DLD1 (cell line): Measurements from ENCODE around the gene HOTAIR.

Experiments
- in situ Hi-C: cut with HindIII; loops from 2 replicates; pipeline ENCODE4 v1.10.0; 2017; ENCODE audit warnings: low sequenced_read_pairs

The HOTAIR gene

GRCh38 chr12:53951577-53952334 is 23.0 kb downstream of the HOTAIR start:
- in situ Hi-C loops, result no loop called here

GRCh38 chr12:53950789-53951576 is 23.8 kb downstream of the HOTAIR start:
- in situ Hi-C loops, result no loop called here

GRCh38 chr12:53950437-53950773 is 24.3 kb downstream of the HOTAIR start:
- in situ Hi-C loops, result no loop called here

- in situ Hi-C loops, result no loop called here
Observed at GRCh38 chr12:53949631-53950436, 24.9 kb downstream of the HOTAIR start.

- in situ Hi-C loops, result no loop called here
Observed at GRCh38 chr12:53948650-53949593, 25.8 kb downstream of the HOTAIR start.

- in situ Hi-C loops, result no loop called here
Observed at GRCh38 chr12:53947743-53948142, 27.0 kb downstream of the HOTAIR start.

- in situ Hi-C loops, result no loop called here
Observed at GRCh38 chr12:53944907-53945847, 29.6 kb downstream of the HOTAIR start.

GRCh38 chr12:53944209-53944608 is 30.5 kb downstream of the HOTAIR start:
- in situ Hi-C loops, result no loop called here

GRCh38 chr12:53942467-53942997 is 32.2 kb downstream of the HOTAIR start:
- in situ Hi-C loops, result no loop called here

GRCh38 chr12:53941750-53942149 is 33.0 kb downstream of the HOTAIR start:
- in situ Hi-C loops, result no loop called here

- in situ Hi-C loops, result no loop called here
Observed at GRCh38 chr12:53941187-53941586, 33.6 kb downstream of the HOTAIR start.

GRCh38 chr12:53940443-53941014 is 34.2 kb downstream of the HOTAIR start:
- in situ Hi-C loops, result no loop called here

GRCh38 chr12:53939141-53940108 is 35.3 kb downstream of the HOTAIR start:
- in situ Hi-C loops, result no loop called here

- in situ Hi-C loops, result no loop called here
Observed at GRCh38 chr12:53938326-53939140, 36.2 kb downstream of the HOTAIR start, which contains the start of gene HOXC13. Gene HOXC13 (plus strand): TSS chr12:53938831. CDS start chr12:53938907, 76 bp downstream.

GRCh38 chr12:53937596-53938325 is 37.0 kb downstream of the HOTAIR start:
- in situ Hi-C loops, result no loop called here

GRCh38 chr12:53937099-53937498 is 37.7 kb downstream of the HOTAIR start:
- in situ Hi-C loops, result no loop called here
